GM19397 (cell line): ENCODE results near the gene POLD2.
A peak's percentile ranks its signal among the peaks of the same experiment; 100 is the strongest.

Experiments used
- ATAC-seq: cut with Tn5 transposase; IDR thresholded peaks from one replicate; pipeline ENCODE4 v1.9.1; 2021; ENCODE audit warnings: mild to moderate bottlenecking, moderate library complexity; ENCODE audit not compliant: unreplicated experiment

Gene POLD2

GRCh38 chr7:44103566-44103922 is 19.8 kb downstream of the POLD2 start:
- ATAC-seq, result no peak

- no peak for ATAC-seq
These were observed 20.3 kb downstream of the POLD2 start for GRCh38 chr7:44102846-44103565.

GRCh38 chr7:44101966-44102845 is 21.1 kb downstream of the POLD2 start:
- no peak for ATAC-seq

GRCh38 chr7:44101303-44101965 is 21.9 kb downstream of the POLD2 start:
- no peak for ATAC-seq

- ATAC-seq, result no peak
These were observed 22.7 kb downstream of the POLD2 start for GRCh38 chr7:44100458-44101302.

GRCh38 chr7:44099669-44100068 is 23.7 kb downstream of the POLD2 start:
- no peak for ATAC-seq

GRCh38 chr7:44098092-44099068 is 25.0 kb downstream of the POLD2 start:
- no peak for ATAC-seq

- ATAC-seq, result peak; percentile 69
These were observed 26.1 kb downstream of the POLD2 start for GRCh38 chr7:44097064-44097932.

GRCh38 chr7:44096326-44096881 is 26.9 kb downstream of the POLD2 start:
- no peak for ATAC-seq

GRCh38 chr7:44095781-44096180 is 27.6 kb downstream of the POLD2 start:
- no peak for ATAC-seq

- no peak for ATAC-seq
These were observed 28.3 kb downstream of the POLD2 start for GRCh38 chr7:44094883-44095592.

GRCh38 chr7:44094365-44094764 is 29.0 kb downstream of the POLD2 start:
- no peak for ATAC-seq

GRCh38 chr7:44093102-44093641 is 30.2 kb downstream of the POLD2 start:
- ATAC-seq, result no peak

GRCh38 chr7:44087911-44088838 is 35.2 kb downstream of the POLD2 start:
- no peak for ATAC-seq

GRCh38 chr7:44086627-44087026 is 36.7 kb downstream of the POLD2 start:
- ATAC-seq, result no peak

- no peak for ATAC-seq
These were observed 37.8 kb downstream of the POLD2 start for GRCh38 chr7:44085546-44085945.
